NCI-H146 treated with DMSO at 0.1 percent for 48 hours (cell line): ENCODE measurements around the gene GFM1.
"Not testable (repeated sequence)": the region's sequence is repeated elsewhere in the genome, so short reads cannot be mapped to it uniquely, and the experiment has no call there.

Source experiments
- DNase-seq: peaks from one replicate; lab custom pipeline; 2025; ENCODE audit not compliant: unreplicated experiment; lab: John Stamatoyannopoulos, UW

GFM1 gene

DNA sequence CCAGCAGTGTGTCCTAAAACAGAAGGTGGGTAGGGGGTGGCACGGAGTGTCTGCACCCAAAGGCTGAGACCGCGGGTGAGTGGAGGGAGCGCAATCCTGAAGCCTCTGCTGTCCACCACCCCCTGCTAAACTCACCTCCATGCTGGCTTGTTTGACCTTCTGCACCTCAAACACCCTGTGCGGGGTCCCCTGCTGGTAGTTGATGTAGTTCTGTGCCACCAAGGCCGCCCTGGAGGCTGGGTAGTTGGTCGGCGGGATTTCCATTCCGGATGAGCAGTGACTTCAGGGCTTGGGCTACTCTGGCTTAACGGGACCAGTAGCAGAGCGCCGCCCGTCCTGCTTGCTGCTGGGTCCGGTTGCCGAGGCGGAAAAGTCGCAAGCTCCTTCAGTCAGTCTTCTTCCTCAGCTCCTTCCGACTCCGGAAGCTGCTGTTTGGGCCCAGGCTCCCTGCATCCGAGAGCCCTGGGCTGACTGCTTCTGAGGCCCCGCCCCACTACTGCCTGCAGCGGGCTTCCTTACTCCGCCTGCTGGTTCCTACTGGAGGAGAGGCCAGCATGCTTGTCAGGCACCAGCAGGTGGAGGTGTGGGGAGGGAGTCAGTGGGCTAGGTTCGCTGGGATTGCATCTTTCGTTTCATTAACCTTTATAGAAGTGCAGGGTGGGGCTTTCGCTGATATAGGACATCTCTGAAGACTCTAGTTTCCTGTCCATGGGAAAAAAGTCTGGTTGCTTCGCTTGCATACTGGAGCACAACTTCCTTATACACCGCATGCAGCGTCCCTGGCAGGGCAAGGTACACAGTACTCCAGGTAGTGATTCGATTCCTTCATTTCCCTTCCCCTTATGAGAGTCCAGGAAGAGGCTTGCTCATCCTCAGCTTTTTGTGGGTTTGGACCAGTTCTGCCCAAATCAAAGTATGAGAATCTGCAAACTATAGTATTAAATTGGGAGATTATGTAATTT is 28.2 kb downstream of the GFM1 start, which contains the start of gene LXN:
TSS of gene LXN (minus strand) at position 434 of the 962 bp plus-strand sequence. CDS start at position 264, 170 bp downstream.
- peak; percentile 52 for DNase-seq

GRCh38 chr3:158678687-158679086 is 34.4 kb downstream of the GFM1 start:
- DNase-seq: no peak

DNA sequence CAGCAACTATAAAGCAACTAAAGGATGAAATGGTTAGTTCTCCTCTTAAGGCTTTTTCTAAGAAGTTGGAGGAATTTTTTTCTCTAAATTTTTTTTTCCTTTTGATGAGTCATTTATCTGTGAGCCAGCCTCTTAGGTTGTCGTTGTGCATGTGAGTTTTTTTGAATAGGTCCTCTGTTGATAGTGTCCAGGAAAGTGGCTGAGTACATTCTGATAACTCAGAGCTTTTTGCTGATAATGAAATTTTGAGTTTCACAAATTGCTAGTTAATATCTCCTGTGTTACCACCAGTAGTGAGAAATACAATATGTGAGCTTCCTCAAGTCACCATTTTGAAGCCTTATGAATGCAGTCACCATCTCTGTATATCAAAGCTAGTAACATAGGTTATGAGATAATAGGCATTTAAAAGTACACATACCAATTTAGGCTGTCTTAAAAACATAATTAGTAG is 35.2 kb downstream of the GFM1 start:
- DNase-seq: no peak

- DNase-seq: no peak
These were observed 36.5 kb downstream of the GFM1 start for GRCh38 chr3:158680861-158681260.

- no peak for DNase-seq
These were observed 39.1 kb downstream of the GFM1 start for GRCh38 chr3:158683230-158683962.

- DNase-seq: no peak
These were observed 40.8 kb downstream of the GFM1 start for GRCh38 chr3:158685159-158685558.

DNA sequence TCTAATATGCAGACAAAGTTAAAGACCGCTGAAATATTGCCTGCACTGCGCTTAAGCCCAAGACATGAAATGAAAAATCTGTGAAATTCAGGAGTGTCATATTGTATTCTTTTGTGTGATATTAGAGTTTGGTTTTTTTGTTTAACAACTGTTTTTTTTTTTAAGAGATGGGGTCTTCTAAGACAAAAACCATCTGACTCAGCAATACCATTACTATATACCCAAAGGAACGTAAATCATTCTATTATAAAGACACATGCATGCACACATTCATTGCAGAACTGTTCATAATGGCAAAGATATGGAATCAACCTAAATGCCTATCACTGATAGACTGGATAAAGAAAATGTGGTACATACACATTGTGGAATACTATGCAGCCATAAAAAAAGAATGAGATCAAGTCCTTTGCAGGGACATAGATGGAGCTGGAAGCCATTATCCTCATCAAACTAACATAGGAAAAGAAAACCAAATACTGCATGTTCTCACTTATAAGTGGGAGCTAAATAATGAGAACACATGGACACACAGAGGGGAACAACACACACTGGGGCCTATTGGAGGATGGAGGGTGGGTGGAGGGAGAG is 49.6 kb downstream of the GFM1 start:
- DNase-seq: not testable (repeated sequence)

DNA sequence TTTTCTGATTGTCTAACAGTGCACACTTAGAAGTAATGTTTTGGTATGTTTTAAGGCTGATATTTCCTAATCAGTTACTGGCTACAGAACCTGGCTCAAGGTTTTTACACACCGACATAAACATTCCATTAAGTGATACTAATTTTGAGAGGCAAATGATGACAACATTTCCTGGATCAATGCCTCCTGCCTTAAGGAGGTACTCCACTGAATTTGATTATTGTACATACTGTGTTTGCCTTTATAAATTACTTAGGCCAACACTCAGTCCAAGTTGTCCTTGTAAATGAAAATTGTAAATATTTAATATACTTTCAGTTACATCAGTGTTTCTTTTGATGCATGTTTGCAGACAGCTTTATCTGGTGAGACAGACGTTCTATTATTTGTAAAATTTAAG is 52.3 kb downstream of the GFM1 start:
- DNase-seq: no peak

GRCh38 chr3:158700559-158700958 is 56.2 kb downstream of the GFM1 start:
- DNase-seq: no peak

DNA sequence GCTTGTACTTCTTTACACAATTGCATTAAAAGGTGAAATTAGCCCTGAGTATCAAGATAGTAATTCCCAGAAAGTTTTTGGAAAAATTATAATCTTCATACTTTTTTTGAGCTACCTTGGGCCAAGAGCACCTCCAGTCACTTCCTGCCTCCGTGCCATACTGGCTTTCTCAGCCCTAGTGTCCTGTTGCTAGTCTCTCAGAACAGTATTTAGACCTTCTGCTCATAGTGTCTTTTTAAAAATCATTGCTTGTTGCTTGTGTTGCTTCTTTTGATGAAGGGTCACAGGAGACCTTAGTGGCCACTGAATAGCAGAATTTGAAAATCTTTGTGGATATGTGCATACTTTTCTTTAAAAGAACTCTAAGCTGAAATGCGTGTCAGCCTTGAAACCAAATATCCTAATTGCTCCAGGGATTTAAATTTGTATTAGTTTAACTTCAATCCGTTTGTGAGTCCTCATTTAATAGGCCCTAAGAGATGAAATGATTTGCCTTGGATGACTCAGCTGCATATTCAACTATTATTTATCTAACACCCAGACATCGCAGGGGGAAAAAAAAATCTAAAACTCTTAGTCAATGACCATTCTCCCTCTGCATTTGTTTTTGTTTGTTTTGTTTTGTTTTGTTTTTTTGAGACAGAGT is 57.2 kb downstream of the GFM1 start:
- no peak for DNase-seq

- no peak for DNase-seq
These were observed 58.6 kb downstream of the GFM1 start for GRCh38 chr3:158702815-158703481.

- no peak for DNase-seq
These were observed 59.2 kb downstream of the GFM1 start for GRCh38 chr3:158703566-158703965.

GRCh38 chr3:158709666-158710083 is 65.3 kb downstream of the GFM1 start:
- no peak for DNase-seq

DNA sequence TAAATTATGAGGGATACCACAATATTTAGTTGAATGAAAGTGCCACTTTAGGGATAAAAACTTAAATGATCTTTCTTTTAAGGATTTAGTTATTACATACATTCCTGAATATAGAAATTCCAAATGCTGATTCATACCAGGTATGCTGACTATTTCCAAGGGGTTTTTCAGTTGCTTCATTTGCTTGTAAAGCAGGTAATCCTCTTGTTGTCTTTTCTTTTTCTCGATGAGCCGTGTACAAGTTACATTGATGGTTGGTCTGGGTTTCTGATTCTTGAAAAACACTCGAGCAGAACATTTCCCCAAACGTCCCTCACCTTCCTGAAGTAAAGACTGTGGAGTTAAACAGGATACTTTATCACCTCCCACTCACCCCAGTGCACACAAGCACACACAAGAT is 66.3 kb downstream of the GFM1 start:
- no peak for DNase-seq

DNA sequence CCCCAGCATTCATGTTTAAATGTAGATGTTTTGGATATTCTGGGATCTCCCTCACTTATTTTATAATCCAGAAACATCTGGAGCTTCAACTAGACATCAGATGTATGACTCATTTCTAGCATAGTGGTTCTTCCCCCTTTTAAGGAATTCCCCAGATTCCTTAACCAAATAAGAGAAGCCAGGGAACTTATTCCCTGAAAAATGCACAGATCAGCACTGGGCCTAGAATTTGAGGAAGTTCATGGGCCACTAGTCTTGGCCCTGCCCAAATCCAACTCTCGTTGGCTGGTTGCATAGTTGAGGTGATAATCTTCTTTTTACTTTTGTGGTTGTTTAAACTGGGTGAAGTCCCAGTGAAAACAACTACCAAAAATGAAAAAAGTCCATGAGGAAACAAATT is 67.6 kb downstream of the GFM1 start:
- no peak for DNase-seq

DNA sequence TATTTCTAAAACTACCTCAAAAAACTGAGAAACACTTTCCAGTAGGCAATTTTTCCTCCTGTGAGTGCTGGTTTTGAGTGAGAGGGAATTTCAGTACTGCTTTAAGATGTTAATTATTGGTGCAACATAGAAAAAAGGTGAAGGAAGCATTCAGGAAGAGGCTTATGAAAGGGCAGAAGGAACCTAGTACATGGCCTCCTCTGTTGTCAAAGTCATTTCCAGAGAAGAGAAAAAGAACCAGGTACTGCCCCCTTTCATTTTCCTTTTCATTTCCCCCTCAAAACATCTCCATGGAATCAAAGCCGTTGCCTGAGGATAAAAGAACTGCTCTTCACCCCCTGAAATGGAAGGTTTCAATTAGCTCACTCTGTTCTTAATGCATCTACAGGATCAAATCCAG is 68.1 kb downstream of the GFM1 start:
- DNase-seq: no peak

- DNase-seq: no peak
These were observed 68.8 kb downstream of the GFM1 start for GRCh38 chr3:158713094-158713499.

- no peak for DNase-seq
These were observed 73.2 kb downstream of the GFM1 start for GRCh38 chr3:158717576-158717975.

DNA sequence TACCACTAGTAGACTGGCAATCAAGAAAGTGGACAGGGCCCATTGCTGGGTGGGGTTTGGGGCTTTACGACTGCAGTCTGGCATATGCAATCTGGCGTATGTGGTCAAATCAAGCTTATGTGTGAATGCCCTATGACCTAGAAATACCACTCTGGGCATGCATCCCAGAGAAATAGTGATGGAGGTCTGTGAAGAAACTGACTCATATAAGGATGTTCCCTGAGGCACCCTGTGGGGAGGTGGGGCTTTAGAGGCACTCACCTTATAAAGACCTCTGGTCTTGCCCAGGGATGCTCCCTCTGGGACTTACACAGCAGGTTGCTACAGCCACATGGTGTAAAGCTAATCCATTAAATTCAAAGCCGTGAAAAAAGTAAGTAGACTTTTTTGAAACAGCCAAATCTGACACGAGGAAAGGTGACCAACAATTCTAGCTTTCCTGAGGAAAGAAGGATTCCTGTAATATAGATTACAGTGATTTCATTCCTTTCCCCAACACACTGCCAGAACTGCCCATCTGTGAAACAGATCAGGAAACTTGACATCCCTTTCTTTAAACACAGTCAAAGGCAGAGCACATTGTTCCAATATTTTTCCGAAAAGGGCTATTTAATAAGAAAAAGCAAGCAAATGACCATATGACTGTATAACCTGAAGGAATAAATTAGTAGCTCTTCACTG is 74.3 kb downstream of the GFM1 start:
- no peak for DNase-seq

- no peak for DNase-seq
These were observed 77.8 kb downstream of the GFM1 start for GRCh38 chr3:158722108-158722507.
